Spinal cord (tissue), 10 donors: ENCODE results near the gene FOSB. TPM values are rescaled to one million over a fixed set of nuclear protein-coding genes. Genes with fewer than 3 reads are reported as not detected.
"Not testable (repeated sequence)": the region's sequence is repeated elsewhere in the genome, so short reads cannot be mapped to it uniquely, and the experiment has no call there.

ENCODE experiments used
- DNase-seq, 6 donors: peaks; one replicate each; pipeline versions ENCODE4 v3.0.0 to v3.0.0-alpha.2; 2013 to 2015; ENCODE audit warnings: low spot score in 6 of 6, low read depth in 4 of 6
- H3K27ac ChIP-seq: one replicate; pipeline ENCODE4 v1.5.1; 2013; ENCODE audit warnings: low read depth, low read length, control low read depth
- H3K27me3 ChIP-seq: one replicate; pipeline ENCODE4 v1.6.1; 2013; ENCODE audit warnings: low read length; ENCODE audit not compliant: control insufficient read depth, insufficient read depth
- H3K36me3 ChIP-seq: one replicate; pipeline ENCODE4 v1.6.1; 2013; ENCODE audit warnings: low read length; ENCODE audit not compliant: control insufficient read depth, insufficient read depth
- H3K4me1 ChIP-seq: one replicate; pipeline ENCODE4 v1.6.1; 2013; ENCODE audit warnings: low read length; ENCODE audit not compliant: control insufficient read depth, insufficient read depth
- H3K4me3 ChIP-seq: one replicate; pipeline ENCODE4 v1.5.1; 2013; ENCODE audit warnings: low read depth, low read length, control low read depth
- H3K9me3 ChIP-seq: one replicate; pipeline ENCODE4 v1.6.1; 2013; ENCODE audit warnings: low read length; ENCODE audit not compliant: control insufficient read depth, insufficient read depth
- WGBS: methylation state at CpG from one replicate; pipeline ENCODE4 v1.1.5; 2013; ENCODE audit warnings: missing lambda C conversion rate; ENCODE audit not compliant: insufficient coverage; 5-methylcytosine and 5-hydroxymethylcytosine counted together
- polyA plus RNA-seq, 2 donors: library from polyadenylated mRNA; unstranded; fragments of 120-200 nt; gene quantifications; one replicate each; pipeline ENCODE4 v1.2.1, GENCODE V29; 2013; ENCODE audit not compliant: insufficient read length in 2 of 2
- total RNA-seq, 2 donors: library from RNA; depleted of rRNA in 1 of 2; stranded (reverse); fragments of 120-200 nt in 1 of 2; fragments of >200 nt in 1 of 2; gene quantifications; one replicate each; pipeline versions ENCODE4 v1.2.3 to v1.2.4, GENCODE V29; 2013 to 2014
- donor health status: healthy.

FOSB gene
- total and polyA plus RNA-seq, 4 donors = 5.9 to 85.8 (median 39.0) TPM

DNA sequence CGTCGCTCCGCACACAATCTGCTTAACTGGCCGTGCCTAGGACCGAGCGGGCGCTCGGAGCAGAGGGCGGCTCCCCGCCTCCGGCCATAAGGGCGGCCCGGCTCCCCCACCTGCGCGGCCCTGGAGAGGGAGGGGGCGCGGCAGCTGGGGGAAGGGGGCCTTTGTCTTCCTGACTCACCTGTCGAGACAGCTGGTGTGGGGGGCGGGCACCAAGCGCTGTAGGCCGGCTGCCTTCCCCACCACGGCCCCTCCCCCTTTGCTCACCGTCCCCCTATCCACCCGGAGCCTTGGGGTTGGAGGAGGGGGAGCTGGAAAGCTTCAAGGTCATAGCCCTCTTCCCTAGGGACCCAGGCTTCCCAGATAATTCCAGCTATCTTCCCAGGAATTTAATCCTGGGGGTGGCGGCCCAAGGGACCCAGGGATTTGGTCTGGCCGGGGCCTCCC is 40.6 kb downstream of the FOSB start:
- Histone ChIP-seq H3K27ac (peak overlapping the region; percentile 61), H3K9me3 (no peaks in the 10 kb centered on the region), H3K27me3 (no peaks in the 10 kb centered on the region), H3K4me3 (peak overlapping the region; percentile 81), H3K4me1 (peaks cover 26% of the 10 kb centered on the region), H3K36me3 (no peaks in the 10 kb centered on the region)
- peak in 1 of 6 donors; percentile 16 for DNase-seq
- 1% methylated on average over 18 of the region's 26 CpGs for WGBS

DNA sequence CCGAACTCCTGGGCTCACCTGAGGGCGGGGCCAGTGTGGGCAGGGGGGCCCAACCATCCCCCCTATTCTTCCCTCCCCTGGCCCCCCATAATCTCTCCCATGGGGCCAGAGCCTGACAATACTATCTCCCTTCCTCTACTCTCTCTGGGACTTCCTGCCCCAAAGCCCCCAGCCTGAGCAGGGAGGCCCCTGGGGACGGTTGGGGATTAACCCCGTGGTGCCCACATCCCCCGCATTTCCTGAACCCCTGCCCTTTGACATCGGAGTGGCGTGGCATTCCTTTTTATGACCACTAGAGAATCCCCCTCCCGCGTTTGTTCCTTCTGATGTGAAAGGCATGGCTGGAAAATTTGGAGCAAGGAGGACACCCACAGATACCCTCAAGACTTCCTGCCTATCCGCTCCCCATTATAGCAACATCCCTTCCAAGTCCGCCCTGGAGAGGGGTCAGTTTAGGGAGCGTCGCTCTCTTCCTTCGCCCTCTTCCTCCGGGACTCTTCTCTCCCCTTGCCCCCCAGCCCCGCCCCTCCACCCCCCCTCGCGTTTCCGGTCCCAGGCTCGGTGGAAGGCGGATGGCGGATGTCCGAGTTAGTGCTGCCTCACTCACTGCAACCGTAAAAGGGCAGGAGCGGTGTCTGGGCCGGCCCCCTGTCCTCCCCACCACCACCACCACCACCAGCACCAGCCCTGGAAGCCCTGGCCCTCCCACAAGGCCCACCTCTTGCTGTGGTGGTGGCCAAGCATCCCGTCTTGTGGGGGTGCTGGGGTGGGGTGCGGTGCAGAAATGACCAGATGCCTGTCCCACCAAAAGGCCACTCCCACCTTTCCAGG is 41.3 kb downstream of the FOSB start:
- Histone ChIP-seq H3K27ac (peak overlapping the region; percentile 61), H3K9me3 (no peaks in the 10 kb centered on the region), H3K4me3 (peak overlapping the region; percentile 81), H3K27me3 (no peaks in the 10 kb centered on the region), H3K4me1 (peaks cover 26% of the 10 kb centered on the region), H3K36me3 (no peaks in the 10 kb centered on the region)
- WGBS = 11% methylated on average over 8 of the region's 28 CpGs
- peak in 1 of 6 donors; percentile 39 for DNase-seq

DNA sequence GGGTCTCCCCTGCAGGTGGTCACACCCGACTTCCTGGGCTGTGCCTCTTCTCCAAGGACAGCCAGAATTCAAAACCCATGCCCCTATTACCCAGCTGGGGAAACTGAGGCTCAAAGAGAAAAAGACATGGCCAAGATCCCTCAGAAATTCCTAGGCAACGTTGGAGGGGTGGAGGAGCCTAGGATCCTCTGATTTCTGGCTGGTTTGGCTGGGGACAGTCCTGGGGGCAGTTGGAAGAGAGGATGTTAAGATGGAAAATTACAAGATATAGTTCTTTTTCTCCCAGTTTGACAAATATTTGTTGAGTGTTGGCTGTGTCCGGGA is 41.9 kb downstream of the FOSB start:
- Histone ChIP-seq H3K9me3 (no peaks in the 10 kb centered on the region), H3K27me3 (no peaks in the 10 kb centered on the region), H3K4me3 (no peak overlapping the region), H3K36me3 (peaks cover 3% of the 10 kb centered on the region), H3K27ac (no peak overlapping the region), H3K4me1 (peaks cover 30% of the 10 kb centered on the region)
- no peak for DNase-seq
- no CpG with 5 or more reads among the region's 3 CpGs for WGBS

DNA sequence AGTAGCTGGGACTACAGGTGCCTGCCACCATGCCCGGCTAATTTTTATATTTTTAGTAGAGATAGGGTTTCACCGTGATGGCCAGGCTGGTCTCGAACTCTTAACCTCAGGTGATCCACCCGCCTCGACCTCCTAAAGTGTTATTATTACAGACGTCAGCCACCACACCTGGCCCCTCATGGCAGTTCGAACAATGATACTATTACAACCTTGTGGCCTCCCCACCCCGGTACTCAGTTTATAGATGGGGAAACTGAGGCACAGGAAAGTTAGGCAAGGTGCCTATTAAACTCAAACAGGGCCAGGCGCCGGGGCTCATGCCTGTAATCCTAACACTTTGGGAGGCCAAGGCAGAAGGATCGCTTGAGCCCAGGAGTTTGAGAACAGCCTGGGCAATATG is 42.6 kb downstream of the FOSB start:
- not testable (repeated sequence) for H3K9me3 ChIP-seq, H3K27me3 ChIP-seq, H3K27ac ChIP-seq, H3K4me3 ChIP-seq, DNase-seq, H3K36me3 ChIP-seq
- H3K4me1 ChIP-seq = peaks cover 31% of the 10 kb centered on the region
- 88% methylated on average over 5 of the region's 11 CpGs for WGBS

DNA sequence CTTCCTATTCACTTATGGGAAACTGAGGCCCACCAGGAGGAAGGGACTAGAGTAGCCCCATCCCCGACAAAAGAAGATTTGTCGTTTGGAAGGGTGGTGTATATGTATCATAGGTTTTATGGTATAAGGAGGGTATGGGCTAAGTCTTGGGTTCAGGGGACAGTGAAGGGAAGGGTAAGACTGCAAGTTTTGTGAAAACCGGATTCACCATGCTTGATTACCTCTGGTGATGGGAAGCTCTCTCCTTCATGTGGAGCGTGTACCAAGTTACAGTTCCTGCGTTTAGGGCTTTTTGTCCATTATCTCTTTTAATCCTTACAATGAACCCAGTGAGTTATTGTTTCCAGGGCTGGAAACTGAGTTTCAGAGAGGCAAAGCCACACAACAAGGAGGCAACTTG is 43.3 kb downstream of the FOSB start:
- 93% methylated on average over 2 of the region's 5 CpGs for WGBS
- no peaks in the 10 kb centered on the region for H3K27me3 ChIP-seq
- H3K4me1 ChIP-seq = peaks cover 29% of the 10 kb centered on the region
- H3K36me3 ChIP-seq = peaks cover 9% of the 10 kb centered on the region
- no peak overlapping the region for H3K27ac ChIP-seq
- no peak for DNase-seq
- H3K9me3 ChIP-seq = no peaks in the 10 kb centered on the region
- no peak overlapping the region for H3K4me3 ChIP-seq

DNA sequence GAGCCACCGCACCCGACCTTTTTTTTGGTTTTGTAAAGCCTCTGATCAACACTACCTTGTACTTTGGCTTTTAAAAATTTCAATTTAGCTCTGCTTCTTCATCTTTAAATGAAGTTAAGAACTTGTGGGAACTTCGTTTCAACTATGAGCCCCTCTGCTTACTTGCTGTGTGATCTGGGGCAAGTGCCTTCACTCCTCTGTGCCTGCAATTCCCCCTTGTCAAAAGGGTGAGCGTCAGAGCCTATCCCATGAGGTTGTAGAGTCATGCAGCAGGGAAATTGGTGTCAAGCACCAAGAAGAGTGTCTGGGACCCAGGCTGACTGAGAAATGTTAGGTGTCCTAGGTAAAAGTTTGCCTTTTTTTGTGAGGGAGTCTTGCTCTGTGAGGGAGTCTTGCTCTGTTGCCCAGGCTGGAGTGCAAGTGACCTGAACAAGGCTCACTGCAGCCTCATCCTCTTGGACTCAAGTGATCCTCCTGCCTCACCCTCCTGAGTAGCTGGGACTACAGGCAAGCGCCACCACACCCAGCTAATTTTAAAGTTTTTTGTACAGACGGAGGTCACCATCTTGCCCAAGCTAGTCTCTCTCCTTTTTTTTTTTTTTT is 45.2 kb downstream of the FOSB start:
- H3K9me3 ChIP-seq = no peaks in the 10 kb centered on the region
- no peak overlapping the region for H3K4me3 ChIP-seq
- peaks cover 21% of the 10 kb centered on the region for H3K4me1 ChIP-seq
- H3K27ac ChIP-seq = no peak overlapping the region
- no peaks in the 10 kb centered on the region for H3K27me3 ChIP-seq
- 92% methylated on average over 4 of the region's 6 CpGs for WGBS
- DNase-seq = no peak
- H3K36me3 ChIP-seq = peaks cover 21% of the 10 kb centered on the region

DNA sequence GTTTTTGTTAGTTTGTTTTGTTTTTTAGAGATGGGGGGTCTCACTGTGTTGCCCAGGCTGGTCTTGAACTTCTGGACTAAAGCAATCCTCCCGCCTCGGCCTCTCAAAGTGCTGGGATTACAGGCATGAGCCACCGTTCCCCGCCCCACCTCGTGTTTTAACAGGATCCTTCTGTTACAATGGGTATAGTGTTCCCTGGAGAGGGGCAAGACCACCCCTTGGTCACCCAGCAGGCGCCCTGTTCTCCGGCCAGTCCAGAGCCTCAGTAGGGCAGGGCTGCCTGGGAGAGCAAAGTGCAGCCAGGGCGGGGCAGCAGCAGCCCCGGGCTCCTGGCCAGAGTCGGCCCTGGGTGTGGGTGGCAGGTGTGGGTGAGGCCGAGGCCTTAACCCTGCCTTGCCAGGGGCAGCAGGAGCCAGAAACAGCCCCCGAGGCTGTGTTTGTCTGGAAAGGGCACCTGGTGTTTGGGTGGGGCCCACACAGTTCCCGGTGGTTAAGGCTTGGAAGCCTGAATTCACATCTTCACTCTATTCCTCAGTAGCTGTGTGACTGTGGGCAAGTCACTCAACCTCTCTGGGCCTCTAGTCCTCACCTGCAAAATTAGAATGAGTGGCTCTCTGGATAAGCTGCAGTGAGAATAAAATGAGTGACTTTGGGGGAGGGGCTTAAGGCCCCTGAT is 46.7 kb downstream of the FOSB start:
- 72% methylated on average over 9 of the region's 13 CpGs for WGBS
- Histone ChIP-seq H3K27me3 (no peaks in the 10 kb centered on the region), H3K36me3 (peaks cover 30% of the 10 kb centered on the region), H3K4me3 (no peak overlapping the region), H3K4me1 (peaks cover 7% of the 10 kb centered on the region), H3K27ac (no peak overlapping the region), H3K9me3 (no peaks in the 10 kb centered on the region)
- DNase-seq = no peak

DNA sequence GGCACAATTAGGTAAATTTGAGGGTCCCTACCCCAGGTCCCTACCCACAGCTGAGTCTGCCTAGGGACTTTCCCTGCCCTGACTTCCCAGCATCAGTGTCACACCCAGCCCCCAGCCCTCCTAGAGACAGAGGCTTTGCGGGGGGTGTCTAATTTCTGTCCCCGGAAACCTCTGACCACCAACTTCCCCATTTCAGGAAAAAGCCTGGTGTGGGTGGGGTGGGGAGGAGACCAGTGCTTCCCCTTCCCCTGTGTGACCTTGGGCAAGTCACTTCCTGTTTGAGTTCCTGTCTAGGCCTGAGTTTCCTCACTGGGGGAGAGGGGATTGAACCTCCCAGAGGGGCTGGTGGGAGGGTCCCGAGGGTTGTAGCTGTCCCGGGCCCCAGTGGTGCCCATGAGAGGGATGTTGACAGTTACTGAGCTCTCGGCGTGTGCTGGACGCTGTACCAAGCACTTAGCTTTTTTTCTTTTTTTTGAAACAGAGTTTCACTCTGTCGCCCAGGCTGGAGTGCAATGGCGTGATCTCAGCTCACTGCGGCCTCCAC is 47.4 kb downstream of the FOSB start:
- no peaks in the 10 kb centered on the region for H3K9me3 ChIP-seq
- no peak overlapping the region for H3K27ac ChIP-seq
- H3K4me1 ChIP-seq = peaks cover 4% of the 10 kb centered on the region
- no peak for DNase-seq
- 79% methylated on average over 7 of the region's 10 CpGs for WGBS
- H3K27me3 ChIP-seq = no peaks in the 10 kb centered on the region
- H3K4me3 ChIP-seq = no peak overlapping the region
- H3K36me3 ChIP-seq = peaks cover 33% of the 10 kb centered on the region

DNA sequence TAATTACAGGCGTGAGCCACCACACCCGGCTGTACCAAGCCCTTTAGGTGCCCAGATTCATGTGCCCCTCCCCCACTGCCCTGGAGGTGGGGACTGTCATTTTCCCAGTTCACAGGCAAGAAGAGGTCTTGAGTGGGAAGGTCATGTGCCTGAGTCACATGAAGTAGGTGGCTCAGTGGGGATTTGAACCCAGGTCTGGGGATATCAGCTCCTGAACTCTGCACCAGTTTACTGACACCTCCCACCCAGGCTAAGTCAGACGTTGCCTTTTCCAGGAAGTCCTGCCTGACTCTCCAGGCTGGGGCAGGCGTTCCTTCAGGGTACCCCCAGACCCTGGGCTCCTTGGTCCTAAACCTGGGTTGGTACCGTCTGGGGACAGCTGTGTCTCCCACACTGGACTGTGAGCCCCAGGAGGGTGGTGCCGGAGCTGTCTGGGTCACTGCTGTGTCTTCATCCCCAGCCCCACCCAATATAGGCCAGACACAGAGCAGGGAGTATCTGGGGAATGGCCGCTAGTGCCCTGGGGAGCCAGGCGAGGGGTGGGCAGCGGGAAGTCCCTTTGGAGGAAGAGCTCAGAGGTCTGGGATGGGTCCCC is 48.1 kb downstream of the FOSB start:
- Histone ChIP-seq H3K4me1 (peaks cover 4% of the 10 kb centered on the region), H3K27ac (no peak overlapping the region), H3K9me3 (no peaks in the 10 kb centered on the region), H3K4me3 (no peak overlapping the region), H3K27me3 (no peaks in the 10 kb centered on the region), H3K36me3 (peaks cover 38% of the 10 kb centered on the region)
- no peak for DNase-seq
- WGBS = 75% methylated on average over 3 of the region's 9 CpGs
